SU-DHL-6 (cell line): ENCODE data around the gene CHD6.

Experiments used
- CTCF ChIP-seq: fragments of 200-600 bp; sonication (generic); IDR thresholded peaks from one replicate; pipeline ENCODE4 v1.5.1; 2017; ENCODE audit warnings: antibody characterized with exemption, mild to moderate bottlenecking, low read length, moderate library complexity; ENCODE audit not compliant: insufficient read depth, poor library complexity, severe bottlenecking
- EZH2phosphoT487 ChIP-seq: fragments of 200-600 bp; sonication (generic), shearing (Covaris generic); conservative IDR thresholded peaks from 2 replicates; pipeline ENCODE4 v1.6.1; 2018; ENCODE audit warnings: mild to moderate bottlenecking, antibody characterized with exemption, low read length, moderate library complexity, mixed read lengths

GRCh38 chr20:41530923-41531322 lies 87.3 kb downstream of the CHD6 start:
- no peak for TF ChIP-seq CTCF
- TF ChIP-seq EZH2phosphoT487, result no peak
